D341Med (cell line): ENCODE results near the gene PCBP3.
"Not testable (repeated sequence)": the region's sequence is repeated elsewhere in the genome, so short reads cannot be mapped to it uniquely, and the experiment has no call there.

Experiments
- DNase-seq: peaks from one replicate; pipeline ENCODE4 v3.0.0; 2012; ENCODE audit warnings: low spot score

Gene PCBP3

DNA sequence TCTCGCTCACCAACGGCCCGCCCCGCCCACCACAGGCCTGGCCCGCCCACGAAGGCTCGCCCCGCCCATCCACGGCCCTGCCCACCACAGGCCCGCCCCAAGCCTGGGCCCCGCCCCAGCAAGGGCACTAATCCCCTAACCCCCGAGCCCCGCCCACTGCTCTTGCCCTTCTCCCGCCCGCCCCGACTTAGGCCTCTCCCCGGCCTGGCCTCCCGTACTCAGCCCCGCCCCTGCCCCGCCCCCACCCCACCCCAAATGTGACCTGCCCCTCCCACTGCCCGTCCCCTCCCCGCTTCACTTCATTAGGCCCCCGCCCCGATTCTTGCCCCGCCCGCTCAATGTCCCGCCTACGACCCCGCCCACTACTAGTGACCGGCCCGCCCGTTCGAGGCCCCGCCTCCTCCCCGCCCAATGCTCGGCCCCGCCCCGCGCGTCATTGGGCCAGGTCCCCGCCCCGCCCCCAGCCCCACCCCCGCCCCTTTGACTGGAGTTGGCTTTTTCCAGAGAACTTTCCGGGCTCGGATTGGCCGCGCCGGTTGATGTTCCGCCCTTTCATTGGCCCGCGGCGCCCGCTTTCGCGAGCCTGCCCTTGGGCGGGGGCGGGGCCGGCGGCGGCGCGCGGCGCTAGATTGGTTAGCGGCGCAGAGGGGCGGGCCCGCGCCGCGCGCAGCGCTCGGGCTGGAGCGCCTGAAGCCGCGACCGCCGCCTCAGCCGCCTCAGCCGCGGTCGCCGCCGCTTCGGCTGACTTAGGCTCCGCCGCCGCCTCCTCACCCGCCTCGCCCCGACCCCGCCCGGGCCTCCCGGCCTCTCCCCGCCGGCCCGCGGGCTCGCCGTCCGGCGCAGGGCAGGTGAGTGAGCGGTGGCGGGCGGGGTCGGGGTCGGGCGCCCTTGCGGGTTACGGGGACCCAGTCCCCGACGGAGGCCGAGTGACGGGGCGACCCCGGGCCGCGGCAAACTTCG lies at the start of gene PCBP3:
Gene PCBP3, plus strand, starts transcription at position 705 of the 960 bp plus-strand sequence. CDS start 206,361 bp downstream, outside the sequence.
- DNase-seq, result peak; percentile 98

DNA sequence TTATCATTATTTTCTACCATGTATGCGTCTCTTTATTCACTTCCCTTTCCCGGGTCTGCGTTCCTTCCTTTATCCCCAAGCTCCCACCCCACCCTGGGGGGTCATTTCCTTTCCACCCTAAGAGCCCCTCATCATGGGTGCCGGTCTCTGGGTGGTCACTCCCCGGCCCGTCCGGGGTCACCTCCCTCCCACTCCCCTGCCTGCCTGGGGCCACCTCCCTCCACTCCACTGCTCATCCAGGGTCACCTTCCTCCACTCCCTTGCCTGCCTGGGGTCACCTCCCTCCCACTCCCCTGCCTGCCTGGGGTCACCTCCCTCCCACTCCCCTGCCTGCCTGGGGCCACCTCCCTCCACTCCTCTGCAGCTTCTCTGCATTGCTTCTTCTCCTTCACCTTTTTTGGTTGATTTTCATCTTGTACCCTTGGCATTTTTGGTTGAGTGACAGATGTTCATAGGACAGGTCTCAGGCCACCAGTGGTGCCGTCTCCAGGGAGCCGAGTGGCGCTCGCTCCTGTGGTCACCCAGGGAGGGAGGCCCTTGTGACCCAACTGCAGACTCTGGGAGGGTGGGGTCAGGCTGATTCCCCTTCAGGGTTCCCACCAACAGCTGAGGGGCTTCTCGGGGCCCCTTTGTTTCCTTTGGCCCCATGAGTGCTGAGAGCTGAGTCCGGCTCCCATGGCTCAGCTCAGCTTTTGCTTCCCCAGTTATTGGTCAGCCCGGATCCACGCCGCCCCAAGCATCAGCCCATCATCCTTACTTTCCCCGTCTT lies 48.6 kb upstream of the PCBP3 start:
- DNase-seq, result no peak

DNA sequence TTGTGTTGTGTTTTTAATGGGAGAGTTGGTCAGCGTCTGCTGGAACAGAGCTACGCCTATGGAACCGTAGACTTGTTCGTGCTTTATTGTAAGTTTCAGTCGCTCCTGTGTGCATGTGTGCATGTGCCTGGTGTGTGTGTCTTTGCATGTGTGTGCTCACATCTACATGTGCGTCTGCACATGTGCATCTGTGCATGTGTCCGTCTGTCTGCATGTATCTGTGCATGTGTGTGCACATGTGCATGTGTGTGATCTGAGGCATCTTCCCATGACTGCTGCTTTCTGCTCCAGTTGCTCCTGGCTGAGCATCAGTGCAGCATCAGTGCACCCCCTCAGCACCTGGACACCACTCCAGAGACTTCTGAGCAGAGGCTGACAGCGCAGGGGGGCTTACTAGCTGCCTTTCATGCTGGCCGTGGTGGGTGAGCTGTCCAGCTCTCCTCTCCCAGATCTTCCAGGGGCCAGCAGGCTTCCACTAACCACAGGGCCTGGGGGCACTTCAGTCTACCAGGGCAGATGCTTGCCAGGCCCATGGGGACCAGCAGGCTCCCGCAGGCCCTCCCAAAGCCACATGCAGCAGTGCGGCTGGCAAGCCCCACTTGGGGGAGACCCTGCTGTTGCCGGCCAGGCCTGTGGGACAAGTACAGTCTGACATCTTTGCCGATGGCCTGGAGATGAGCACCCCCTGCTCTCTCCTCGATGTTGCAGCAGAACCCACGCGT lies 47.8 kb upstream of the PCBP3 start:
- DNase-seq, result no peak

DNA sequence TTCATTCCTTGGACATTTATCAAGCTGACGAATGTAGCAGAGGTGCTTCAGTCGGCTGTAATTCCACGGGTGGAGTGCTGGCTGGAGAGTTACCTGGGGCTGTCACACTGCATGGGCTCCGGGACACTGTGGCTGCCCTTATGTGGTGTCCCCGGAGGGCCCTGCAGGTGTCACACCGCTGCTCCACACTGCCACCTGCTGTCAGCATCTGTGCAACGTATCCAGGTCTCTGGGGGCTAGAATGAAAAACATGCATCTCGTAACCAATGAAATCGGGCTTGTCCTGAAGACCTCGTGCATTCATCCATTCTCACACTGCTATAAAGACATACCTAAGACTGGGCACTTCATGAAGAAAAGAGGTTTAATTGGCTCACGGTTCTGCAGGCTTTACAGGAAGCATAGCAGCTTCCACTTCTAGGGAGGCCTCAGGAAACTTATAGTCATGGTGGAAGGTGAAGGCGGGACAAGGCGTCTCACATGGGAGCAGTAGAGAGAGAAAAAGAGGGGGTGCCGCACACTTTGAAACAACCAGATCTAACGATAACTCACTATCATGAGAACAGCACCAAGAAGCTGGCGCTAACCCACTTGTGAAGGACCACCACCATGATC lies 46.7 kb upstream of the PCBP3 start:
- DNase-seq, result peak; percentile 87

DNA sequence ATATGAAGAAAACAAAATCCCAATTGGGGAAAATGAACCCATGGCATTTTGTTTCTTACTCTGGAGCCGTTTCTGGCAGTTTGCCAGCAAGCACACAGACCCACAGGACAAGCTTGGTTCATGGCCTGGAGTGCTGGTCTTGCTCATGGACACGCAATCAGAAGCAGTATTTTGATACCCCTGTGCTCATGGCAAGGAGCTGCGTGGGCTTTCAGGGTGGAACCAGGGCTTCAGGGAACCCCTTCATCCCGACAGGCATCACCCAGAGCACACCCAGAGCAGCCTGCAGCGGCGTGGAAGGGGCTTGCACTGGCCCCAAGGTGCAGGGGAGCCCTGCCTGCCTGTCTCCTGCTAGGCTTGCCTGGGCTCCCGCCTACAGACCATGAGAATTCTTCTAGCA lies 45.4 kb upstream of the PCBP3 start:
- no peak for DNase-seq

DNA sequence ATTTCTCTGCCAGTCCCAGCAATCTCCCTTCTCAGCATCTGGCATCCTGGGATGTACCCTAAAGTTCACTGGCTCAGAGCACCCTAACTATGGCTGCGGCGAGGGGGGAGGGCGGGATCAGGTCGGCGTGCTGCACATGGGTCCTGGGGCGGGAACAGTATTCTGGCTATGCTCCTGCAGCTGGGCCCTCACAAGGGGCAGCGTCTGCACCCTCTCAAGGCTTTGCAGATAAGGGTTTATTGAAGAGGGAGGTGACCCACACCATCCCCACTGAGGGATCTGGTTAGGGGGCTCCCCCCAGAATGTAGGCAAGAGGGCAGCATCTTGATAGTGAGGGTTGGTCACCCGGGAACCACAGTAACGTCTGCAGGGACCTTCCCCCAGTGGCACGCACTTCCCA lies 44.9 kb upstream of the PCBP3 start:
- DNase-seq, result no peak

DNA sequence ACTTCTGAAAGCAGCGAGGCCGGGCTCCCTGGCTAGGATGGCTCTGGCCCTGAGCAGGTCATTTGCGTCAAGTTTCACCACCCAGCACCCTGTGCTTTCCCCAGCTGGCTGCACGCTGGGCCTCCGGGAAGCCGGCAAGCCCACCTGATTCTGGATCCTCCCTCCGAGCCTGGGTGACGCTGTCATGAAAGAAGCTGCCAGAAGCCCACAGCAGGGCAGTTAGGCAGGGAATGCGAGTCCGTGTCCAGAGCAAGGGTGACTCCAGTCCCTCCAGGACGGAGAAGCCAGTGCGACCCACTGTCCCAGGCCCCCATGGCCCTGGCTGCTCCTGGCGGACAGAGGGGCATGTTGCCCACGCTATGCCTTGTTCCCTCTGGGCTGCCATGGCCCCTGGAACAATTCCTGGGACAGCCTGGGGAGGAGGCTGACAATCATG lies 44.4 kb upstream of the PCBP3 start:
- no peak for DNase-seq

DNA sequence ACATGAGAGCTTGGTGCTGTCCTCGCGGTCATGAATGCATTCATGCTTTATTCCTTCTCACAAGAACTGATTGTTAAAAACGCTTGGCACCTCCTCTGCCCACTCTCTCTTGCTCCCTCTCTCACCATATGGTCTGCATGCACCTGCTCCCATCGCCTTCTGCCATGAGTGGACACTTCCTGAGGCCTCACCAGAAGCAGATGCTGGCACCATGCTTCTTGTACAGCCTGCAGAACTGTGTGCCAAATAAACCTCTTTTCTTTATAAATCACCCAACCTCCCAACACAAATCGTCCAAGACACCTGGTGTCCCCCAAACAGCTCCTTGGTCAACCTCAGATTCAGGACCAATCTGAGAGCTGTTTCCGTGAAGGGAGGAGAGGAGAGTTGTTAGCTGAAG lies 43.3 kb upstream of the PCBP3 start:
- DNase-seq, result no peak

DNA sequence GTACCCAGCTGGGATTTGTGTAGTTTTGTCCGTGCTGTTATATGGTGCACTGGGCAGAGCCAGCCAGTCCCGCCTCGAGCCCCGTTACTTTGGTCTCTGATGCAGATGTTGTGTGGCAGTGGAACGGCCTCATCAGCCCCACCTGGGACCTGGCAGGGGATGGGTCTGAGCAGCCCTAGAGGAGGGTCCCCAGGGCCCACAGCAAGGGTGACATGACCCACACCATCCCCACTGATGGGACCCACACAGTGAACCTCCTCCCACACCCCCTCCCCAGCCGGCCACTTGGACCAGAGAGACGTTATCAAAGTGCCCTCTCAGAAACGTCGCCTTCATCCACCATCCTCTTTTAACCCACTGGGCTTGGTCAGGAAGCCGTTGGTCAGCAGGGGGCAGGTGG lies 42.0 kb upstream of the PCBP3 start:
- DNase-seq, result no peak

DNA sequence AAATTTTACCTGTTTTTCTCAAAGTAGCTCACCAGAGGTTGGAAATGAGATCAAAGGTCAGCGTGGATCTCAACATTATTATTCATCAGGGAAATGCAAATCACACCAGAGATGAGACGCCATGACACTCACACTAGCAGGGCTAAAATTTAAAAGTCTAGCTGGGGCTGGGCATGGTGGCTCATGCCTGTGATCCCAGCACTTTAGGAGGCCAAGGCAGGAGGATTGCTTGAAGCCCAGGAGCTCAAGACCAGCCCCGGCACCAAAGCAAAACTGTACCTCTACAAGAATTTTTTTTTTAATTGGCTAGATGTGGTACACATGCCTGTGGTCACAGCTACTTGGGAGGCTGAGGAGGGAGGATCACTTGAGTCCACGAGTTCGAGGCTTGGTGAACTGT lies 41.4 kb upstream of the PCBP3 start:
- no peak for DNase-seq

DNA sequence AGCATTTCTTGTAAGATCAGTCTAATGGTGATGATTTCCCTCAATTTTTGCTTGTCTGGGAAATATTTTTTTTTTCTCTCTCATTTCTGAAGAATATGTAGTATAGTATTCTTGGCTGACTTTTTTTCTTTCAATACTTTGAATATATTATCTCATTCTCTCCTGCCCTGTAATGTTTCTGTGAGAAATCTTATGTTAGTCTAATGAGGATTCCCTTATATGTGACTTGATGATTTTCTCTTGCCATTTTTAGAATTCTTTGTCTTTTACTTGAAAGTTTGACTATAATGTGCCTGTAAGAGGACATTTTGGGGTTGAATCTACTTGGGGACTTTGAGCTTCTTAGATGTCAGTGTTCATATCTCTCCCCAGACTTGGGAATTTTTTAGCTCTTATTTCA lies 40.0 kb upstream of the PCBP3 start:
- no peak for DNase-seq

DNA sequence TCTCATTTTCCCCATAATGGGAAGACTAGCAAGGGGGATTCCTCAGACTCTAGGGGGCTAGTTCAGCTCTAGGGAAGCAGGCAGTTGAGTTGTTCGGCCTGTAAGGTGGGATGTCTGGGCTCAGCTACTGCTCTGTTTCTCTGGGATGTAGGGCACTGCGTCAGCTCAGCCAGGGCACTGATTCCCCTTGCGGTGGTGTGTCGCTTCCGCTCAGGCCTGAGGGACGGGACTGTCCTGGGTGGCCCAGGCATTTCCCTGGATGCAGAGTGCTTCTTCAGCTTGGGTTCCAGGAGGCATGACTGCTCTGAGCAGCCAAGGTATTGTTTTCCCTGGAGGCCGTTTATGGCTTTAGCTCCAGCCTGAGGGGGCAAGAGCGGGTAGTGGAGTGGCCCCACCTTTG lies 38.8 kb upstream of the PCBP3 start:
- DNase-seq, result not testable (repeated sequence)

DNA sequence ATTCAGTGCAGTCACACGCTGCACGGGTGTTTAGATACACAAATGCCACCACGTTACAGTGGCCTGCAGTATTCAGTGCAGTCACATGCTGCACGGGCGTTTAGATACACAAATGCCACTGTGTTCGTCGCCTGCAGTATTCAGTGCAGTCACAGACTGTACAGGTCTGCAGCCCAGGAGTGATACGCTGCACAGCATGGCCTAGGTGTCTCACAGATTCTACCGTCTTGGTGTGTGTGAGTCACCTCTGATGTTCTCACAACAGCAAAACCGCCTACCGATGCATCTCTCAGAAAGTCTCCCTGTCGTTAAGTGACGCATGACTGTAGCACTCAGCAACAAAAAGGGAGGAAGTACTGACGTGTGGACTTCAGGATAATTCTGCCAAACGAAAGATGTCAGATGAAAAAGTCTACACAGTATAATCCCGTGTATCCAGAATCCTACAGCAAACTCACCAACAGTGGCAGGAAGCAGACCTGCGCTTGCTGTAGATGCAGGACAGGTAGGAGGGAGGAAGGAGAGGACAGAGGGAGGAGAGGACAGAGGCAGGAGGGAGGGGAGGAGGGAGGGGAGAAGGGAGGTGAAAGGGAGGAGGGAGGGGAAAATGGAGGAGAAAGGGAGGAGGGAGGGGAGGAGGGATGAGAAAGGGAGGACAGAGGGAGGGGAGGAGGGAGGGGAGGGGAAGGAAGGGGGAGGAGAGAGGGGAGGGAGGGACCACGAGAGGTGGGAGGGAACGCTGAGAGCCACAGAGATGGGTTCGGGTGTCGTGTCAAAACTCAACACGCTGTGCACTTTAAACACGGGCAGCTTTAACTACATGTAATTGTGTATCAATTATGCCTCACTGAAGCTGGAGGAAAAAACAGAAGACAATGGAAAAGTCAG lies 36.3 kb upstream of the PCBP3 start:
- DNase-seq, result no peak

DNA sequence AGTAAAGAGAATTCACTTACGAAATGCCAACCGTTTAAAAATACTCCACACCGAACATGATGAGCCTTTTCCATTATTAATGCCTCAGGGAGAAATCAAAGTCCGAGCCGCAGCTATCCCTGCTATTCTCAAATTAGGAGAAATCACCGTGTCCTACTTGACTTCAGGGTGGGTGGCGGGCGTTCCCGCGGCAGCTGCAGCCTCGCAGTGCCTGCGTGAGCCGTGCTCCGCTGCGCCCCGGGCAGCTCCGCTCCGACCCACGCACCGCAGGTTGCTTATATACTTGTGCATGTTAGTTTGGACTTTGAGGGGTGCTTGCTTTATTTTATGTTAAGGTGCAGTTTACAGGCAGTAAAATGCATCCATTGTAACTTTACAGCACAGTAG lies 35.6 kb upstream of the PCBP3 start:
- DNase-seq, result no peak

DNA sequence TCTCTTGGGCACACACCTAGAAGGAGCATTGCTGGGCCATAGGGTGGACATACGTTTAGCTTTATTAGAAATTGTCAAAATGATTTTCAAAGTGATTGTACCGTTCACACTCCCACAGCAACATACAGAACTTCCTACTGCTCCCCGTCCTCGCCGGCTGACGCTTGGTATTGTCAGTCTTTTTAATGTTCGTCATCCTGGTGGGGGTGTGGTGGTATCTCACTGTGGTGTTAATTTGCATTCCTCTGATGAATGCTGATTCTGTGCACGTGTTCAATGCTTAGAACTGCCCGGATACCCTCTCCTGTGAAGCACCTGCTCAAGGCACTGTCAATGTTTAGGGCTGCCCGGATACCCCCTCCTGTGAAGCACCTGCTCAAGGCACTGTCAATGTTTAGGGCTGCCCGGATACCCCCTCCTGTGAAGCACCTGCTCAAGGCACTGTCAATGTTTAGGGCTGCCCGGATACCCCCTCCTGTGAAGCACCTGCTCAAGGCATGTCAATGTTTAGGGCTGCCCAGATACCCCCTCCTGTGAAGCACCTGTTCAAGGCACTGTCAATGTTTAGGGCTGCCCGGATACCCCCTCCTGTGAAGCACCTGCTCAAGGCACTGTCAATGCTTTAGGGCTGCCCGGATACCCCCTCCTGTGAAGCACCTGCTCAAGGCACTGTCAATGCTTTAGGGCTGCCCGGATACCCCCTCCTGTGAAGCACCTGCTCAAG lies 34.6 kb upstream of the PCBP3 start:
- not testable (repeated sequence) for DNase-seq

DNA sequence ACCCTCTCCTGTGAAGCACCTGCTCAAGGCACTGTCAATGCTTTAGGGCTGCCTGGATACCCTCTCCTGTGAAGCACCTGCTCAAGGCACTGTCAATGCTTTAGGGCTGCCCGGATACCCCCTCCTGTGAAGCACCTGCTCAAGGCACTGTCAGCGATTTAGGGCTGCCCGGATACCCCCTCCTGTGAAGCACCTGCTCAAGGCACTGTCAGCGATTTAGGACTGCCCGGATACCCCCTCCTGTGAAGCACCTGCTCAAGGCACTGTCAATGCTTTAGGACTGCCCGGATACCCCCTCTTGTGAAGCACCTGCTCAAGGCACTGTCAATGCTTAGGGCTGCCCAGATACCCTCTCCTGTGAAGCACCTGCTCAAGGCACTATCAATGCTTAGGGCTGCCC lies 33.9 kb upstream of the PCBP3 start:
- not testable (repeated sequence) for DNase-seq

DNA sequence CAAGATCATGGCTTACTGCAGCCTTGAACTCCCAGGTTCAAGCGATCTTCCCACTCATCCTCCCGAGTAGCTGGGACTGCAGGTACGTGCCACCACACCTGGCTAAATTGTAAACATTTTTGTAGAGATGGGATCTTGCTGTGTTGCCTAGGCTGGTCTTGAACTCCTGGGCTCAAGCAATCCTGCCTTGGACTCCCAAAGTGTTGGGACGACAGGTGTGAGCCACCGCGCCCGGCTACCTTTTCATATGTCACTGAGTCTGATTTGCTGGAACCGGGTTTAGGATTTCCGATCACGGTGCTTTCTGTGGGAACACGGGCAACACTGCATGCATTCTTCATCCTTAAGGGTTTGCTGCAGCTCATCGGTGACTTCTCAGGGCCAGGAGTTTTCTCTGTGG lies 32.2 kb upstream of the PCBP3 start:
- no peak for DNase-seq

DNA sequence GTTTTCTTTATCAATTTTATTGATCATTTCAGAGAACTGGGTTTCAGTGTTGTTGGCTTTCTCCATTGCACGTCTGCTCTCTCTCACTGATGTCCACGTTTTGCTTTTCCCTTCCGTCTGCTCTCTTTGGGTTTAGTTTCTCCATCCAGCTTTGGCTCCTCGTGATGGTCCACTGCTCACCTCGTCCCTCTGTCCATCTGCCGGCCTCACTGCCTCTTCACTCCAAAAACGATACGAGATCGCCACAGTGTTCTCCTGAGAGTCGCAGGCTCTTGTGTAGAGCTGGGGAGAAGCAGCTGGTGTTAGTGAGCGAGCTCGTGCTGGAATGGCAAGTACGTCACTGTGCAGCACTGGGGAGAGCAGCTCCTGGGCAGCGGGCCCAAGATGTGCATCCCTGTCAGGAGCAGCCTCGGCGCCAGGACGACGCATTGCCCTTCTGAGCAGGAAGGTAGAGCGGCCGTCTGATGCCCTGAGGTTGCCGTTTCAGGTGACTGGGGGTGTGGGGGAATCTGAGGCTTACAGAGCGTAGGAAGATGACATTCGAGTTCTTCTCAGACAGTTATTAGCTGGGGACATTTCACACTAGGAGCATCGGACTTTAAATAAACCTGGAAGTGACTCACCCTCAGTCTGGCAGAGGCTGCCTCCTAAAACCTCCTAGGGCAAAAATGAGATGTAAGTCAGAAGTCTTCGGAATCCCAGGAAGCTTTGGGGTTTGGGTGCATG lies 31.4 kb upstream of the PCBP3 start:
- no peak for DNase-seq

DNA sequence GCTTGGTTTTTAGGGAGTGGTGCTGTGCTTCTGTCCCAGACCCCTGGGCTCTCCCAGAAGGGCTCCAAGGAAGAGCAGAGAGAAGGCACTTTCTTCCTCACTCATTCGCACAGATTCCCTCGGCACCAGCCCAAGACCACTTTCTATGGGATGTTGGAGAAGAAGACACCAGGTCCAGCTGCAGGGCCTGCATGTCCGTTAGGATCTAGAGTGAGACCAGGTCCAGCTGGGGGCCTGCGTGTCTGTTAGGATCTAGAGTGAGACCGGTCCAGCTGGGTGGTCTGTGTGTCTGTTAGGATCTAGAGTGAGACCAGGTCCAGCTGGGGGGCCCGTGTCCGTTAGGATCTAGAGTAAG lies 30.9 kb upstream of the PCBP3 start:
- DNase-seq, result not testable (repeated sequence)

DNA sequence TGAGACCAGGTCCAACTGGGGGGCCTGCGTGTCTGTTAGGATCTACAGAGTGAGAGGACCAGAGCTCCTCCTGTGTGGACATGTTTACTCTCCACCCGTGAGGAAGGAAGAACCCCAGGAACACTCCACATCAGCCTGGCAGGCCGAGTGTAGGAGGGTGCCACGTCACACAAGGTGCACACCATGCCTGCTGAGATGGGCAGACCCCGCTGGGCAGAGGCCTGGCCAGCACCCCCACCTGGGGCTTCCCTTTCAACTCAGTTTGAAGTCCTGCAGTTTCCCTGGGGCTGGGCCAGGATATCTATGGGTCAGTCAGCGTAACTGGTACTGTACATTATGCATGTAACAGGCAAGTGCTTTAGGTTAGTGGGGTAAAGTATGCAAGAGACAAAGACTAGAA lies 30.1 kb upstream of the PCBP3 start:
- no peak for DNase-seq
